Measurements from ENCODE around the gene CYP39A1. TPM values are rescaled to one million over a fixed set of nuclear protein-coding genes. Genes with fewer than 3 reads are reported as not detected.
A peak's percentile ranks its signal among the peaks of the same experiment; 100 is the strongest.

Gene CYP39A1, protein sequence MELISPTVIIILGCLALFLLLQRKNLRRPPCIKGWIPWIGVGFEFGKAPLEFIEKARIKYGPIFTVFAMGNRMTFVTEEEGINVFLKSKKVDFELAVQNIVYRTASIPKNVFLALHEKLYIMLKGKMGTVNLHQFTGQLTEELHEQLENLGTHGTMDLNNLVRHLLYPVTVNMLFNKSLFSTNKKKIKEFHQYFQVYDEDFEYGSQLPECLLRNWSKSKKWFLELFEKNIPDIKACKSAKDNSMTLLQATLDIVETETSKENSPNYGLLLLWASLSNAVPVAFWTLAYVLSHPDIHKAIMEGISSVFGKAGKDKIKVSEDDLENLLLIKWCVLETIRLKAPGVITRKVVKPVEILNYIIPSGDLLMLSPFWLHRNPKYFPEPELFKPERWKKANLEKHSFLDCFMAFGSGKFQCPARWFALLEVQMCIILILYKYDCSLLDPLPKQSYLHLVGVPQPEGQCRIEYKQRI
- not detected for total RNA-seq

DNA sequence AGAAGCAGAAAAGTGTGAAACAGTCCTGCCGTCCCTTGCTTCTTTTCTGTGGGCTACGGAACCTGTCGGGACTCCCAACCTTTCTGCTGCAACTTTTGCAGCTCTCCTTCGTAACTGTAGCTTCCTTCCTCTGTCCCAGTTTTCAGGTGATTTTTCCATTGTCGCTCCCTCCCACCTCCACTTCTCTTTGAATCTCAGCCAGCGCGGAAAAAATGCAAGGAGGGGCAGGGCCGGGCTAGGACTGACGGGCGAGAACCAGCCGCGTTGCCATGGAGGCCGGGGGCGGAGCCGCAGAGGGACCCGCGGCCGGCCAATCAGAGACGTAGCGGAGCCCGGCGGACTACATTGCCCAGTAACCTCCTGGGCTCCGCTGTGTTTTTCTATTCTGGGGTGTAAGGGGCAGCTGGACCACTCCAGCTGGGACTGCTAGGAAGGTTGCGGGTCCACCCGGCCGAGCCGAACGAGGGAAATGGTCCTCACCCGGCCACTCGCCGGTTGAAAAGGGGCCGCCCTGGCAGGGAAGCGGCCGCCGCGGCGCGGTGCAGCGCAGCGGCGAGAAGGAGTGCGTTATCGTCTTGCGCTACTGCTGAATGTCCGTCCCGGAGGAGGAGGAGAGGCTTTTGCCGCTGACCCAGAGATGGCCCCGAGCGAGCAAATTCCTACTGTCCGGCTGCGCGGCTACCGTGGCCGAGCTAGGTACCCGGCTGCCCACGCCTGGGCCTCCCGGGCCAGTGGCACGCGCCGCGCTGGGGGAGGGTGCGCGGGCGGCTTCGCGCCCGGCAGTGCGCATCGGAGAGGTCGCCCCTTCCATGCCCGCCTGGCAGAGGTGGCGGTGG lies at the start of gene CYP39A1, which contains the start of gene SLC25A27:
CYP39A1 (minus strand) TSS at position 216 of the 836 bp plus-strand sequence. CDS start 236 bp downstream, outside the sequence.
SLC25A27 (plus strand) TSS at position 373 of the 836 bp plus-strand sequence; CDS start at position 591, 218 bp downstream.
- CTCF ChIA-PET: no interaction called here
- Mint-ChIP-seq H3K4me3 (peak within 1 kb of the TSS; percentile 71), H3K36me3 (ENCODE audit: low read depth) (no peaks in the 10 kb centered on the region), H3K27ac (no peak within 1 kb of the TSS), H3K27me3 (peaks cover 45% of the 10 kb centered on the region), H3K9me3 (no peaks in the 10 kb centered on the region), H3K4me1 (peaks cover 15% of the 10 kb centered on the region)
- peak; percentile 85 for DNase-seq
- POLR2A ChIA-PET: no interaction called here

DNA sequence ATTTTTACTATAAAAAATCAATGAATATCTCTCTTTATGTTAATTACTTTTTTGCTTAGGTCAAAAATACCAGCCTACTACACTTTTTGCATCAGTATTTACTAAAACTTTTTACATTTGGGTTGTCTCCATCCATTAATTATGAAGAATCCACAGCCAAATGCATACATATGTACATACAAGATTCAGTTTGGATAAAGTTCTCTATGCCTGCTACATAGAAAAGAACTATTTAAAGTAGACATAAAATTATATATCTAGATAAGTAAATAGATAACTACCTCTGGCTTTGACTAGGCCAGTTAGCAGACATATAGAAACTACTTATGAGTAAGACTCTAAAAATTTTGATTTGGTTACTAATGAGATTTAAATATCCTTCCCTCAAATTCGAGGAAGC lies 47.4 kb upstream of the CYP39A1 start:
- Mint-ChIP-seq H3K27me3 (peaks cover 27% of the 10 kb centered on the region), H3K36me3 (ENCODE audit: low read depth) (no peaks in the 10 kb centered on the region), H3K4me3 (no peak overlapping the region), H3K27ac (no peak overlapping the region), H3K9me3 (no peaks in the 10 kb centered on the region), H3K4me1 (peaks cover 2% of the 10 kb centered on the region)
- no peak for DNase-seq
- ChIA-PET CTCF (interaction anchor here (0.6 kb wide), 1 partner anchor 161 kb away, joined by 4 read pairs; no protein-coding TSS in a partner anchor), POLR2A (no interaction called here)

DNA sequence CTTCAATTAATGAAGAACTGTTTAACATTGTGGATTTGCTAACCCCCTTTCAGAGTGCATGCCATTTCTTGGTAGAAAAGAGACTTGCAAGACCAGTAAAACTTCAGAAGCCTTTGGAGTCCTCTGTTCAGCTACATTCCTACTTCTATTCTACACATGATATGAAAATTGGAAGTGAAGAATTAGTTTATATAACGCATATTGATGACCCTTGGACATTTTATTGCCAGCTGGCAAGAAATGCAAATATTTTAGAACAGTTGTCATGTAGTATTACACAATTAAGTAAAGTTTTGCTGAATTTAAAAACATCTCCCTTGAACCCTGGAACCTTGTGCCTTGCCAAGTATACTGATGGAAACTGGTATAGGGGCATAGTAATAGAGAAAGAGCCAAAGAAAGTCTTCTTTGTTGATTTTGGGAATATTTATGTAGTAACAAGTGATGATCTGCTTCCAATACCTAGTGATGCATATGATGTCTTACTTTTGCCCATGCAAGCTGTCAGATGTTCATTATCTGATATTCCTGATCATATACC lies 38.4 kb upstream of the CYP39A1 start:
- H3K27me3 Mint-ChIP-seq: peaks cover 22% of the 10 kb centered on the region
- H3K9me3 Mint-ChIP-seq: no peaks in the 10 kb centered on the region
- no peaks in the 10 kb centered on the region for H3K4me1 Mint-ChIP-seq
- ChIA-PET CTCF (no interaction called here), POLR2A (no interaction called here)
- no peak overlapping the region for H3K4me3 Mint-ChIP-seq
- no peak for DNase-seq
- no peaks in the 10 kb centered on the region for H3K36me3 Mint-ChIP-seq (ENCODE audit: low read depth)
- H3K27ac Mint-ChIP-seq: no peak overlapping the region

DNA sequence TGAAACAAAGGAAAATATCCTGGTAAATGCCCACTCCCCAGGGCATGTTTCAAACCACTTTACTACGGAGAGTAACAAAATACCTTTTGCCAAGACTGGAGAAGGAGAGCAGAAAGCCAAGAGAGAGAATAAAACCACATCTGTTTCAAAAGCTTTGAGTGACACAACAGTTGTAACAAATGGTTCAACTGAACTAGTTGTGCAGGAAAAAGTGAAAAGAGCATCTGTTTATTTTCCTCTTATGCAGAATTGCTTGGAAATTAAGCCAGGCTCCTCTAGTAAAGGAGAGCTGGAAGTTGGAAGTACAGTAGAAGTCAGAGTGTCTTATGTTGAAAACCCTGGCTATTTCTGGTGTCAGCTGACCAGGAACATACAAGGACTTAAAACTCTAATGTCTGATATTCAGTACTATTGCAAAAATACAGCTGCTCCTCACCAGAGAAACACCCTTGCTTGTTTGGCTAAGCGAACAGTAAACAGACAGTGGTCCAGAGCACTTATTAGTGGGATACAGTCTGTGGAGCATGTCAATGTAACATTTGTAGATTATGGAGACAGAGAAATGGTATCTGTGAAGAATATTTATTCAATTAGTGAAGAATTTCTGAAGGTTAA lies 37.6 kb upstream of the CYP39A1 start:
- no peak for DNase-seq
- no peaks in the 10 kb centered on the region for H3K4me1 Mint-ChIP-seq
- POLR2A ChIA-PET: no interaction called here
- no peaks in the 10 kb centered on the region for H3K36me3 Mint-ChIP-seq (ENCODE audit: low read depth)
- CTCF ChIA-PET: no interaction called here
- no peak overlapping the region for H3K27ac Mint-ChIP-seq
- no peaks in the 10 kb centered on the region for H3K9me3 Mint-ChIP-seq
- H3K27me3 Mint-ChIP-seq: peaks cover 15% of the 10 kb centered on the region
- no peak overlapping the region for H3K4me3 Mint-ChIP-seq

DNA sequence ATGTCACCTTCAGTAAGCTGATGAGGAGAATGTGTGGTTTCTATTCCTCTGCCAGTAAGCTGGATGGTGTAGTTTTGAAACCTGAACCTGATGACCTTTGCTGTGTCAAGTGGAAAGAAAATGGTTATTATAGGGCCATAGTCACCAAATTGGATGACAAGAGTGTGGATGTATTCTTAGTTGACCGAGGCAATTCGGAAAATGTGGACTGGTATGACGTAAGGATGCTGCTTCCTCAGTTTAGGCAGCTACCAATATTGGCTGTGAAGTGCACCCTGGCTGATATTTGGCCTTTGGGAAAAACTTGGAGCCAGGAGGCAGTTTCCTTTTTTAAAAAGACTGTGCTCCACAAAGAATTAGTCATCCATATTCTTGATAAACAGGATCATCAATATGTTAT lies 37.0 kb upstream of the CYP39A1 start:
- DNase-seq: no peak
- H3K27ac Mint-ChIP-seq: no peak overlapping the region
- POLR2A ChIA-PET: no interaction called here
- CTCF ChIA-PET: no interaction called here
- no peaks in the 10 kb centered on the region for H3K36me3 Mint-ChIP-seq (ENCODE audit: low read depth)
- no peaks in the 10 kb centered on the region for H3K4me1 Mint-ChIP-seq
- H3K27me3 Mint-ChIP-seq: peaks cover 15% of the 10 kb centered on the region
- H3K4me3 Mint-ChIP-seq: no peak overlapping the region
- H3K9me3 Mint-ChIP-seq: no peaks in the 10 kb centered on the region

DNA sequence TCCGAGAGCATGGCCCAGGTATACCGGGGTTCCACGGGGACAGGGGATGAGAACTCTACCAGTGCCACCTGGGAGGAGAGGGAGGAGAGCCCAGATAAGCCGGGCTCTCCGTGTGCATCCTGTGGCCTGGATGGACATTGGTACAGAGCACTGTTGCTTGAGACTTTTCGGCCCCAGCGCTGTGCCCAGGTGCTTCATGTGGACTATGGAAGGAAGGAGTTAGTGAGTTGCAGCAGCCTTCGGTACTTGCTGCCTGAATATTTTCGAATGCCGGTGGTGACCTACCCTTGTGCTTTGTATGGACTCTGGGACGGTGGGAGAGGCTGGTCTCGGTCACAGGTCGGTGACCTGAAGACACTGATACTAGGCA lies 36.3 kb upstream of the CYP39A1 start:
- ChIA-PET CTCF (no interaction called here), POLR2A (no interaction called here)
- H3K27me3 Mint-ChIP-seq: peaks cover 15% of the 10 kb centered on the region
- H3K4me3 Mint-ChIP-seq: no peak overlapping the region
- H3K36me3 Mint-ChIP-seq (ENCODE audit: low read depth): no peaks in the 10 kb centered on the region
- no peaks in the 10 kb centered on the region for H3K4me1 Mint-ChIP-seq
- H3K9me3 Mint-ChIP-seq: no peaks in the 10 kb centered on the region
- DNase-seq: no peak
- H3K27ac Mint-ChIP-seq: no peak overlapping the region

DNA sequence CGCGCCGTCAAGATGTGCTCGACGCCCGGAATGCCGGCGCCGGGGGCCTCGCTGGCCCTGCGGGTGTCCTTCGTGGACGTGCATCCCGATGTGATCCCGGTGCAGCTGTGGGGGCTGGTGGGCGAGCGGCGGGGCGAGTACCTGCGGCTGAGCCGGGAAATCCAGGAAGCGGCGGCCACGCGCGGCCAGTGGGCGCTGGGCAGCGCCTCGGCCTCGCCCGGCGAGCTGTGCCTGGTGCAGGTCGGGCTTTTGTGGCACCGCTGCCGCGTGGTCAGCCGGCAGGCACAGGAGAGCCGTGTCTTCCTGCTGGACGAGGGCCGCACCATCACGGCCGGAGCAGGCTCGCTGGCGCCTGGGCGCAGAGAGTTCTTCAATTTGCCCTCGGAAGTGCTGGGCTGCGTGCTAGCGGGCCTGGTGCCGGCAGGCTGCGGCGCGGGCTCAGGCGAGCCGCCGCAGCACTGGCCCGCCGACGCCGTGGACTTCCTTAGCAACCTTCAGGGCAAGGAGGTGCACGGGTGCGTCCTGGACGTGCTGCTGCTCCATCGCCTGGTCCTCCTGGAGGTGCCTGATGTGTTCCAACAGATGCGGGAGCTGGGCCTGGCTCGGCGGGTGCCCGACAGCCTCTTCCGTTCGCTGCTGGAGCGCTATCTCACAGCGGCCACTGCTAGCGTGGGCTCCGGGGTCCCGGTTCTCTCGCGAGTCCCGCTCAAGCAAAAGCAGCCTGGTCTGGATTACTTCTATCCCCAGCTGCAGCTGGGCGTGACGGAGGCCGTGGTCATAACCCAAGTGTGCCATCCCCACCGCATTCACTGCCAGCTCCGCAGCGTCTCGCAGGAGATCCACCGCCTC lies 35.7 kb upstream of the CYP39A1 start:
- H3K4me1 Mint-ChIP-seq: no peaks in the 10 kb centered on the region
- CTCF ChIA-PET: no interaction called here
- H3K9me3 Mint-ChIP-seq: no peaks in the 10 kb centered on the region
- H3K4me3 Mint-ChIP-seq: no peak overlapping the region
- DNase-seq: no peak
- no peaks in the 10 kb centered on the region for H3K36me3 Mint-ChIP-seq (ENCODE audit: low read depth)
- H3K27ac Mint-ChIP-seq: no peak overlapping the region
- peaks cover 11% of the 10 kb centered on the region for H3K27me3 Mint-ChIP-seq
- POLR2A ChIA-PET: no interaction called here

DNA sequence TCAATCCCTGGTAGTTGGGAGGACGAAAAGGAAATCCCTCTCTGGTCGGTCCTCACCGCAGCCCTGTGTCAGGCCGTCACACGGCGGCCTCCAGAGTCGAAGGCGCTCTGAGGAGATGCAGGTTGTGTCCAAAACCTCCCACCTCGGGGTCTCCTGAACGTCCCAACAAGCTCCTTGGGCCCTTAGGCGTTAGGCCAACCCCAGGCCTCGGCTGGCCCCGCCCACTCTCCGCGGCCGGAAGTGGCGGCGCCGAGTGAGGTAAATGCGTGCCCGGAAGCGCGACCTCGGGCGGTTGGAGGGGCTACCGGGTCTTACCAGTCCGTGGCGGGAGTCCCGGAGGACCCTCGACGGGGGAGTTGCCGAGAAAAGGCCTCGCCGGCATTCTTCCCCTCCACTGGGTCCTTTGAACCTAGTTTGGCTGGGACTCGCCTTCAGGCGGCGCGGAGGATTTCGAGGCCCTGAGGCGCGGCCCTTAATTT lies 35.0 kb upstream of the CYP39A1 start, which contains the start of gene TDRD6:
TDRD6 (plus strand) TSS at position 267 of the 479 bp plus-strand sequence. CDS start 244 bp downstream, outside the sequence.
- Mint-ChIP-seq H3K36me3 (ENCODE audit: low read depth) (no peaks in the 10 kb centered on the region), H3K4me1 (no peaks in the 10 kb centered on the region), H3K4me3 (no peak within 1 kb of the TSS), H3K27ac (no peak within 1 kb of the TSS), H3K9me3 (no peaks in the 10 kb centered on the region), H3K27me3 (peaks cover 7% of the 10 kb centered on the region)
- POLR2A ChIA-PET: no interaction called here
- CTCF ChIA-PET: no interaction called here
- DNase-seq: no peak

DNA sequence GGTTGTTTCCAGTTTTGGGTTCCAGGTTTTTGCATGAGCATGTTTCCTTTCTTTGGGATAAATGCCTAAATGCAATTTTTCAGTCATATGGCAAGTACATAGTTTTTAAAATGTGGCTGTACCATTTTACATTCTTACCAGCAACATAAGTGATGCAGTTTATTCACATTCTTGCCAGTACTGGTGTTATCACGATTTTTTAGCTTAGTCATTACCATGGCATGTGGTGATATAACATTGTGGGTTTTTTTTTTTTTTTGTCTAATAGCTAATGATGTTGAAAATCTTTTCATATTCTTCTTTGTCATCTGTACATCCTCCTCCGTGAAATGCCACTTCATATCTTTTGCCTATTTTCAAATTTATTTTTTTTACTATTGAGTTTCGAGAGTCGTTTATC lies 32.2 kb upstream of the CYP39A1 start:
- DNase-seq: no peak
- no peaks in the 10 kb centered on the region for H3K36me3 Mint-ChIP-seq (ENCODE audit: low read depth)
- CTCF ChIA-PET: no interaction called here

DNA sequence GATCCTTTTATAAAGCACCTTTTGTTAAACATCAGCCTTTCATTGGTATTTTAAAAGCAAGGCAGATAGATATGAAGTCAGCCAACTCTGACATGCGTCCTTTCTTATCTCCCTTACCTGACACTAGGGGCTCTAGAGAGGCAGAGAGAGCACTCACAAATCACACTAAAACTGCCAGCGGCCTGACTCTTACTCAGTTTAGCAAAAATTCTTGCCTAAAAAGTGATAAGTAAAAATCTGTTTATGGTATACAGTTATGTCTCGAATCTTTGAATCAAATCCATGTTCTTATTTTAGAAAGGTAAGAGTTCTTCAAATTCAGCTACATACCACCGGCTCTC lies 24.7 kb upstream of the CYP39A1 start:
- Mint-ChIP-seq H3K4me1 (no peaks in the 10 kb centered on the region), H3K27me3 (peaks cover 7% of the 10 kb centered on the region), H3K36me3 (ENCODE audit: low read depth) (no peaks in the 10 kb centered on the region), H3K9me3 (no peaks in the 10 kb centered on the region), H3K27ac (no peak overlapping the region), H3K4me3 (no peak overlapping the region)
- ChIA-PET POLR2A (no interaction called here), CTCF (no interaction called here)
- DNase-seq: no peak

More for the DNA sequence above, 32.2 kb upstream of the CYP39A1 start:
- Mint-ChIP-seq H3K27ac (no peak overlapping the region), H3K4me1 (no peaks in the 10 kb centered on the region), H3K27me3 (peaks cover 8% of the 10 kb centered on the region), H3K4me3 (no peak overlapping the region), H3K9me3 (no peaks in the 10 kb centered on the region)
- POLR2A ChIA-PET: no interaction called here

DNA sequence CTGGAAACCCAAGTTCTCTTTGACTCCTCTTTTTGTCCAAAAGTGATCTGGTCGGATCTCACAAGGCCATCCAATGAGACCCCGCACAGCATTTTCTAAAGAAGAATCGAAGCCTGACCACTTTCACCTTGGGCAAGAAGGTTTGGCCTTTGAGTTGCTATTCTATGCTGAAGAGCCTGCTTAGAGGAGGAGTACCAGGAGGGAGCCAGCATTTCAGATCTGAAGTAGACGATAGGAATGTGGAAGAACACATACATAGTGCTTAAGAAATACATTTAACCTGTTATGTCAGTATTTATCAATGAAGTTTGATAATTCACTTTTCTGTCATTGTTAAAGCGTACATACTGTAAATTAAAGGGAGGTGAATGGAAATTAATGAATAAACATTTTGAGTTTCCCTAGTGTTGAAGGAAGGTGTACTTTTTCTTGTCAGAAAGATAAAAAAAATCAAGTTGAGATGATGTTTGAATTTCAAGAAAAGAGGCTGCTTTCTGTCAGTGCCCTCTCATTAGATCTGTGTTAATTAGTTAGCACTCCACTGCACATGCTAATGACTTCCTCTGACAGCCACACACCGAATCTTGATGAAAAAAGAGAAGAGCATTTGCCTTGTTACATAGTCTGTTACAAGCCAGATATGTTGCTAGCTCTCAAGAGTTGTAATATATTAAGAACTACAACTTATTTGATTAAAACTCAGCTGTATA lies 24.1 kb upstream of the CYP39A1 start:
- H3K4me3 Mint-ChIP-seq: no peak overlapping the region
- no peaks in the 10 kb centered on the region for H3K4me1 Mint-ChIP-seq
- H3K9me3 Mint-ChIP-seq: no peaks in the 10 kb centered on the region
- ChIA-PET CTCF (no interaction called here), POLR2A (no interaction called here)
- H3K36me3 Mint-ChIP-seq (ENCODE audit: low read depth): no peaks in the 10 kb centered on the region
- H3K27me3 Mint-ChIP-seq: peaks cover 6% of the 10 kb centered on the region
- H3K27ac Mint-ChIP-seq: no peak overlapping the region
- no peak for DNase-seq

DNA sequence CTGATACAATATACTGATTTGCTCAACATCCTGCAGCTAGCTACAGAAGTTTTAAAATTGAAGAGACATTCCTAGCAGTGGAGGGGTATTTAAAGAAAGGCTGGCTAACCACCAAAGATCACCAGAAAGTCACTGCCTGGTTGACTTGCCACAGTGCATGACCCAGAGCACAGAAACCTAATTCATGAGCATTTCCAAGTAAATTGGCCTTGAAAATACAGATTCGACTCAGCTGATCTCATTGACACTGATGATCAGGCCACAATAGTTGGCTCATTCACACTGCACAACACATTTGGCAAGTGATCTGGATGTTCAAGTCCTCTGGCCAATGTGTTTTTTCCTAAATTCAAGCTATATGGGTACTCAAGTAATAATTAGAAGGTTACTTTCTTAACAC lies 21.8 kb upstream of the CYP39A1 start:
- Mint-ChIP-seq H3K9me3 (no peaks in the 10 kb centered on the region), H3K4me3 (no peak overlapping the region), H3K27ac (no peak overlapping the region), H3K27me3 (no peaks in the 10 kb centered on the region), H3K4me1 (no peaks in the 10 kb centered on the region), H3K36me3 (ENCODE audit: low read depth) (no peaks in the 10 kb centered on the region)
- DNase-seq: no peak
- POLR2A ChIA-PET: no interaction called here
- CTCF ChIA-PET: interaction anchor here (1.0 to 1.3 kb wide), 2 partner anchors 10 to 584 kb away, joined by 3 to 4 read pairs; no protein-coding TSS in a partner anchor

All from activated CD4-positive, alpha-beta memory T cell treated with anti-CD3 and anti-CD28 coated beads, Interleukin-2, amount 10 ng/mL, durations not matched to agents 7 days and 5 days (primary cell).